ENCODE measurements around the gene AFG1L.

Gene AFG1L

DNA sequence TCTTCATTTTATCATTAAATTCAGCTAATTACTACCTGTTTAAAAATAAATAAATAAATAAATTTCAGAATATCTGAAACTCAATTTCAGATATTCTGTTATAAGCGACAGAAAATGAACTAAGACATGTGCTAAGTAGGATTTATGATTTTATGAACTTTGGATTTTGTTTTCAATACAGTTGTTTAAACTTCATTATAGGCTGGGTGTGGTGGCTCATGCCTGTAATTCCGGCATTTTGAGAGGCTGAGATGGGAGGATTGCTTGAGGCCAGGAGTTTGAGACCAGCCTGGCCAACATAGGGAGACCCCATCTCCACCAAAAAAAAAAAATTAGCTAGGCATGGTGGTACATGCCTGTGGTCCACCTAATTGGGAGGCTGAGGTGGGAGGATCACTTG is 36.0 kb downstream of the AFG1L start:
- Histone ChIP-seq H3K9me3 (ENCODE audit: control insufficient read depth, low read length) (no peaks in the 10 kb centered on the region), H3K9ac (ENCODE audit: low read length) (no peak overlapping the region), H3K36me3 (ENCODE audit: control insufficient read depth, insufficient read depth, low read length) (no peaks in the 10 kb centered on the region), H3K4me1 (ENCODE audit: control insufficient read depth, insufficient read depth, low read length) (no peaks in the 10 kb centered on the region), H3K4me3 (ENCODE audit: low read length) (no peak overlapping the region), H3K27me3 (ENCODE audit: control insufficient read depth, insufficient read depth, low read length) (no peaks in the 10 kb centered on the region)

DNA sequence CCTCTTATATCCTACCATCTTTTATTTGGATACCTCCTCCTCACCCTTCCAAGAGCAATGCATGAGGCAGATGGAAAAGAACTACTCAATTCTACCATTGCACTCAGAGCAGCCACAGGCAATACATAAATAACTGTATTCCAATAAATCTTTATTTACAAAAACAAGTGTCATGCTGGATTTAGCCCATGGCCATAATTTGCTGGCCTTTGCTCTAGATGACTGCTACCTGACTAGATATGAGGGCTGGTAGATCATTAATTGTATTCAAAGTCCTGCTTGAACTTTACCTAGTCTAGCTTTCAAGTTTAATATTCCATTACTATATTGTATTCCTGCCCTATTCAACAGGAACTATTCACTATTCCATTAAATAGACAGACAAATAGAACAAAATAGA is 37.1 kb downstream of the AFG1L start:
- Histone ChIP-seq H3K9me3 (ENCODE audit: control insufficient read depth, low read length) (no peaks in the 10 kb centered on the region), H3K27me3 (ENCODE audit: control insufficient read depth, insufficient read depth, low read length) (no peaks in the 10 kb centered on the region), H3K4me3 (ENCODE audit: low read length) (no peak overlapping the region), H3K36me3 (ENCODE audit: control insufficient read depth, insufficient read depth, low read length) (no peaks in the 10 kb centered on the region), H3K9ac (ENCODE audit: low read length) (no peak overlapping the region), H3K4me1 (ENCODE audit: control insufficient read depth, insufficient read depth, low read length) (no peaks in the 10 kb centered on the region)

DNA sequence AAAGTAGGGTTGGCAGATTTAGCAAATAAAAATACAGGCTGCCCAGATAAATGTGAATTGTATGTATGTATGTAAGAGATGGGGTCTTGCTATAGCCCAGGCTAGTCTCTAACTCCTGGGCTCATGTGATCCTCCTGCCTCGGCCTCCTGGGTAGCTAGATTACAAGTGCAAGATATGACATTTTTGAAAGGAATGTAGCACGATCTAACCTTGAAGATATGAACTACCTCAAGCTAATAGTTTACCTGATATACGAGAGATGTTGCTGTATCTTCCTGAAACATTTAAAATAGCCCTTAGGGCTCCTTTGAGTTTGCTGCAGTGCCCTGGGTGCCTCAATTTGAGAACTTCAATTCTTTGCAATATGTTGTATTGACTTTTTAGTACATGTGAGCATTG is 42.1 kb downstream of the AFG1L start:
- H3K27me3 ChIP-seq (ENCODE audit: control insufficient read depth, insufficient read depth, low read length), result no peaks in the 10 kb centered on the region
- H3K4me1 ChIP-seq (ENCODE audit: control insufficient read depth, insufficient read depth, low read length), result no peaks in the 10 kb centered on the region
- H3K4me3 ChIP-seq (ENCODE audit: low read length), result no peak overlapping the region
- H3K9me3 ChIP-seq (ENCODE audit: control insufficient read depth, low read length), result no peaks in the 10 kb centered on the region
- no peaks in the 10 kb centered on the region for H3K36me3 ChIP-seq (ENCODE audit: control insufficient read depth, insufficient read depth, low read length)
- H3K9ac ChIP-seq (ENCODE audit: low read length), result no peak overlapping the region

DNA sequence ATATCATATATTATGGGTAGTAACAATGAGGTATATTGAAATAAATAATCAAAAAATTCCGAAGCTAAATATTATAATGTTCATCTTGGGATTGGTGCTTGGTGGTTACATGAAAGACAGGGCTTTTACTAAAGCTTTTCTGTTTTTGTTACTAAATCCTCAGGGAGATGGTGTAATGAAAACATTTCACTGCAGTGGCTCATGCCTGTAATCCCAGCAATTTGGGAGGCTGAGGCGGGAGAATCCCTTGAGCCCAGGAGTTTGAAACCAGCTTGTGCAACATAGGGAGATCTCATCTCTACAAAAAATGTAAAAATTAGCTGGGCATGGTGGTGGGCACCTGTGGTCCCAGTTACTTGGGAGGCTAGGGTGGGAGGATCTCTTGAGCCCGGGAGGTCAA is 42.9 kb downstream of the AFG1L start:
- Histone ChIP-seq H3K4me3 (ENCODE audit: low read length) (no peak overlapping the region), H3K9ac (ENCODE audit: low read length) (no peak overlapping the region), H3K9me3 (ENCODE audit: control insufficient read depth, low read length) (no peaks in the 10 kb centered on the region), H3K27me3 (ENCODE audit: control insufficient read depth, insufficient read depth, low read length) (no peaks in the 10 kb centered on the region), H3K36me3 (ENCODE audit: control insufficient read depth, insufficient read depth, low read length) (no peaks in the 10 kb centered on the region), H3K4me1 (ENCODE audit: control insufficient read depth, insufficient read depth, low read length) (no peaks in the 10 kb centered on the region)

DNA sequence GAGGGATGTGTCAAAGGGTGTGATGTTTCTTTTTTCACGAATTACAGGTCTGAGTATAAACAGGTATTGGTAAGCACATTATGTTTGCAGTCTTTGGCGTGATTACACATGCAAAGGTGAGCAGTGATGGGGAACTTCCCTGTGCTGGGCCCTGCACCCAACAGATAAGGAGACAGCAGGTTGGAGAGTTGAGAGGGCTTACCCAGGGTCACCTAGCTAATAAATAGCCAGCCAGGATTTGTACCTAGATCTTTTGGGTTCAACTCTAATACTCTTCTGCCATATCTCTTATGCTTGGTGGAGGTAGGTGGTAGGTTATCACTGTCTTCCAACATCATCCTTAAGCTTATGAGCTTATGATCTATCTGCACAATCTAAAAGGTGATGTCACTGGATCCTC is 46.5 kb downstream of the AFG1L start:
- Histone ChIP-seq H3K4me3 (ENCODE audit: low read length) (no peak overlapping the region), H3K9ac (ENCODE audit: low read length) (no peak overlapping the region), H3K27me3 (ENCODE audit: control insufficient read depth, insufficient read depth, low read length) (no peaks in the 10 kb centered on the region), H3K4me1 (ENCODE audit: control insufficient read depth, insufficient read depth, low read length) (no peaks in the 10 kb centered on the region), H3K36me3 (ENCODE audit: control insufficient read depth, insufficient read depth, low read length) (no peaks in the 10 kb centered on the region), H3K9me3 (ENCODE audit: control insufficient read depth, low read length) (no peaks in the 10 kb centered on the region)

DNA sequence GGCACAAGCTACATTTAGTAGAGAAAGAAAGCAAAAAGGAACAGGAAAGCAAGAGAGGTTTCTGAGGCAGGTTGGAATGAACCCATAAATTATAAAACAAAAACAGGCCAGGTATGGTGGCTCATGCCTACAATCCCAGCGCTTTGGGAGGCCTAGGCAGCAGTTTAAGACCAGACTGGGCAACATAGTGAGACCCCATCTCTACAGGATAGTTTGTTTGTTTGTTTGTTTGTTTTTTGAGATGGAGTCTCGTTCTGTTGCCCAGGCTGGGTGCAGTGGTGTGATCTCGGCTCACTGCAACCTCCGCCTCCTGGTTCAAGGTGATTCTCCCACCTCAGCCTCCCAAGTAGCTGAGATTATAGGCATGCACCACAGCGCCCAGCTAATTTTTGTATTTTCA is 49.0 kb downstream of the AFG1L start:
- Histone ChIP-seq H3K27me3 (ENCODE audit: control insufficient read depth, insufficient read depth, low read length) (no peaks in the 10 kb centered on the region), H3K36me3 (ENCODE audit: control insufficient read depth, insufficient read depth, low read length) (no peaks in the 10 kb centered on the region), H3K4me1 (ENCODE audit: control insufficient read depth, insufficient read depth, low read length) (no peaks in the 10 kb centered on the region), H3K9me3 (ENCODE audit: control insufficient read depth, low read length) (no peaks in the 10 kb centered on the region), H3K9ac (ENCODE audit: low read length) (no peak overlapping the region), H3K4me3 (ENCODE audit: low read length) (no peak overlapping the region)

DNA sequence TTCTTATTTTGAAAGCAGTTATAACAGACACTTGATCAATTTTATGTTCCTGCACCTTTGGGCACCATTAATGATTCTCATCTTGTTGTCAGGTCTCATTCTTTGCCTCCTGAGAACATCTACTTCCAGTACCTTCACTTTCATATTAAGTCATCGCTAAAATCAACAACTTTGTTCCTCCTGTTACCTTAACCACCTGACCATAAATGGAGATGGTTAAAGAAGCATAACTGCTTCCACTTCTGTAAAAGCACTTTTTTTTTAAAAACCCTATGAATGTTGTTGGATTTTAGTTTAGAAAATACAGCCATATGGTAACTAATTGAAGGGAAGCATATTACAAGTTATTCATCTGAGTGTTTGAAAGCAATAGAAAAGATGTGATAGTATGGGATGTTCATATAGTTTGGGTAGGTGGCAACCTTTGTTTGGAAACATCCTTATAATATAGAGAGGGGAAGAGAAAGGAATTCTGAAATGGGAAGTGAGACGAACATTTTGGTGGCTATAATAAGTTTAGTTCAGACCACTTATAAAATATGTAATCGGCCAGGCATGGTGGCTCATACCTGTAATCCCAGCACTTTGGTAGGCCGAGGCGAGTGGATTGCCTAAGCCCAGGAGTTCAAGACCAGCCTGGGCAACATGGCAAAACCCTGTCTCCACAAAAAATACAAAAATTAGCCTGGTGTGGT is 53.9 kb downstream of the AFG1L start:
- Histone ChIP-seq H3K4me1 (ENCODE audit: control insufficient read depth, insufficient read depth, low read length) (peaks cover 8% of the 10 kb centered on the region), H3K9ac (ENCODE audit: low read length) (no peak overlapping the region), H3K9me3 (ENCODE audit: control insufficient read depth, low read length) (no peaks in the 10 kb centered on the region), H3K27me3 (ENCODE audit: control insufficient read depth, insufficient read depth, low read length) (no peaks in the 10 kb centered on the region), H3K36me3 (ENCODE audit: control insufficient read depth, insufficient read depth, low read length) (no peaks in the 10 kb centered on the region), H3K4me3 (ENCODE audit: low read length) (no peak overlapping the region)

DNA sequence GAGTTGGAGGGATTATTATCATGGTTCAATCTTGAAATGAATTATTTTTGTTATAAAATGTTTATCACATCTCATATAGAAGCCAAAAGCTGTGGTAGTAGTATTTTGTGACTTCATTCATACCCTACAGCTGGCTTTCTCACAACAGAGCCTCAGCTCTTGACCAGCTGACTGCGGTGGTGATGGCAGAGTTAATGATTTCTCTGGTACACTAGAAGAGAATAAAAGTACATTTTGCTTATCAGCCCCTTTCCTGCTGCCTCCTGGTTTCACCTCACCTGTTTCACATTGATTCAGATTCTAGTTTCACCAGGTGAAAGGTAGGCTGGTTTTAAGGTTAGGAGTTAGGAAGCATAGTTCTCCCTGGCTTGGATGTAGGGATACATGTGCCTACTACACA is 55.7 kb downstream of the AFG1L start:
- H3K4me3 ChIP-seq (ENCODE audit: low read length), result no peak overlapping the region
- H3K36me3 ChIP-seq (ENCODE audit: control insufficient read depth, insufficient read depth, low read length), result no peaks in the 10 kb centered on the region
- no peaks in the 10 kb centered on the region for H3K9me3 ChIP-seq (ENCODE audit: control insufficient read depth, low read length)
- no peak overlapping the region for H3K9ac ChIP-seq (ENCODE audit: low read length)
- H3K4me1 ChIP-seq (ENCODE audit: control insufficient read depth, insufficient read depth, low read length), result peaks cover 8% of the 10 kb centered on the region
- H3K27me3 ChIP-seq (ENCODE audit: control insufficient read depth, insufficient read depth, low read length), result no peaks in the 10 kb centered on the region

DNA sequence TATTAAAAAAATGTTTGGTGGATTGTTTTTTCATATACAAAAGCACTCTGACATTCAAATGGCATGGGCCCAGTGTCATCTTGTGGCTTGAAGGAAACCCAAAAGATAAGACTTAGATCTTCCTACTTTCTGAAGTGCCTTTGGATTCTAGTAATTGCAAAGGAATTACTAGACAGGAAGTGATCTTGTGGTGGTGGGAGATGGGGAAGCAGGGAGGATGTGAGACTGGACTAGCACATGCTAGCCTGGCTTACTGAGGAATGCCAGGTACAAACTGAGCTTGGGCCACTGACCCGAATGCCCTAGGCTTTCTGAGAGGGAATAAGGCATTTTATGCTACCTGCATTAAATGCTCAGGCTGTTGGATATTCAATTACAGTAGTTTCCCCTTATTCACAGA is 59.0 kb downstream of the AFG1L start:
- Histone ChIP-seq H3K9ac (ENCODE audit: low read length) (no peak overlapping the region), H3K4me1 (ENCODE audit: control insufficient read depth, insufficient read depth, low read length) (peaks cover 8% of the 10 kb centered on the region), H3K4me3 (ENCODE audit: low read length) (no peak overlapping the region), H3K9me3 (ENCODE audit: control insufficient read depth, low read length) (no peaks in the 10 kb centered on the region), H3K36me3 (ENCODE audit: control insufficient read depth, insufficient read depth, low read length) (no peaks in the 10 kb centered on the region), H3K27me3 (ENCODE audit: control insufficient read depth, insufficient read depth, low read length) (no peaks in the 10 kb centered on the region)

DNA sequence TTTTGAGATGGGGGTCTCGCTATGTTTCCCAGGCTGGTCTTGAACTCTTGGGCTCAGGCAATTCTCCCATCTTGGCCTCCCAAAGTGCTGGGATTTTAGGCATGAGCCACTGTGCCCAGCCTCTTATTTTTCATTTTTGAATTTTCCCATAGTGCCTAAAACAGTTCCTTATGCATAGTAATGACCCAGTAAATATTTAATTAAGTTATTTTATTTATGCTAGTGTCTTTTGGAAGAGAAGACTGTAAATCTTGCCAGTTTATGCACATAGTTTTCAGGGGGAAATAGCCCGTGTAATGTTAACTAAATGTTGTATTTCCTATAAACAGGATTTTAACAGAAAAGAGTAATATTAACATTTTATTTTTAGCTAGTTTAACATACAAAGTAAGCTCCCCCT is 60.3 kb downstream of the AFG1L start:
- peaks cover 8% of the 10 kb centered on the region for H3K4me1 ChIP-seq (ENCODE audit: control insufficient read depth, insufficient read depth, low read length)
- H3K9ac ChIP-seq (ENCODE audit: low read length), result no peak overlapping the region
- no peaks in the 10 kb centered on the region for H3K9me3 ChIP-seq (ENCODE audit: control insufficient read depth, low read length)
- no peaks in the 10 kb centered on the region for H3K27me3 ChIP-seq (ENCODE audit: control insufficient read depth, insufficient read depth, low read length)
- no peak overlapping the region for H3K4me3 ChIP-seq (ENCODE audit: low read length)
- H3K36me3 ChIP-seq (ENCODE audit: control insufficient read depth, insufficient read depth, low read length), result no peaks in the 10 kb centered on the region

DNA sequence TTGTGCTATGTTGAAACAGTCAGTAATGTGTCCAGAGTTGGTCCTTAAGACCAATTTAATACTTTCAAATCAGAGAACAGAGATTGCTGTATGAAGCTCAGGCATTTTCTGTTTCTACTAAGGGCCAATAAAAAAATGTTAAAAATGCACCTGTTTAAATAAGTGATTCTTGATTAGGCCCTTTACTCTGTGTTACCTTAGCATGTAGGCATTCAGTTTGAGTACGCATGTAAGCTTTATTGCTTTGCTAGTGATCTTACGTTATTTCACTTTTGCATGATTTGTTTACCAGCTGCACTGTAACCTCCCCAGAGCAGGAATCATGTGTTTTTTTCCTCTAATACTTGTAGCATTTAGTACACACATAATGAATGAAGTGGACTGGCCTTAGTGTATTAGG is 61.0 kb downstream of the AFG1L start:
- H3K4me3 ChIP-seq (ENCODE audit: low read length), result no peak overlapping the region
- H3K4me1 ChIP-seq (ENCODE audit: control insufficient read depth, insufficient read depth, low read length), result peaks cover 2% of the 10 kb centered on the region
- H3K36me3 ChIP-seq (ENCODE audit: control insufficient read depth, insufficient read depth, low read length), result no peaks in the 10 kb centered on the region
- H3K9me3 ChIP-seq (ENCODE audit: control insufficient read depth, low read length), result no peaks in the 10 kb centered on the region
- H3K27me3 ChIP-seq (ENCODE audit: control insufficient read depth, insufficient read depth, low read length), result no peaks in the 10 kb centered on the region
- no peak overlapping the region for H3K9ac ChIP-seq (ENCODE audit: low read length)

DNA sequence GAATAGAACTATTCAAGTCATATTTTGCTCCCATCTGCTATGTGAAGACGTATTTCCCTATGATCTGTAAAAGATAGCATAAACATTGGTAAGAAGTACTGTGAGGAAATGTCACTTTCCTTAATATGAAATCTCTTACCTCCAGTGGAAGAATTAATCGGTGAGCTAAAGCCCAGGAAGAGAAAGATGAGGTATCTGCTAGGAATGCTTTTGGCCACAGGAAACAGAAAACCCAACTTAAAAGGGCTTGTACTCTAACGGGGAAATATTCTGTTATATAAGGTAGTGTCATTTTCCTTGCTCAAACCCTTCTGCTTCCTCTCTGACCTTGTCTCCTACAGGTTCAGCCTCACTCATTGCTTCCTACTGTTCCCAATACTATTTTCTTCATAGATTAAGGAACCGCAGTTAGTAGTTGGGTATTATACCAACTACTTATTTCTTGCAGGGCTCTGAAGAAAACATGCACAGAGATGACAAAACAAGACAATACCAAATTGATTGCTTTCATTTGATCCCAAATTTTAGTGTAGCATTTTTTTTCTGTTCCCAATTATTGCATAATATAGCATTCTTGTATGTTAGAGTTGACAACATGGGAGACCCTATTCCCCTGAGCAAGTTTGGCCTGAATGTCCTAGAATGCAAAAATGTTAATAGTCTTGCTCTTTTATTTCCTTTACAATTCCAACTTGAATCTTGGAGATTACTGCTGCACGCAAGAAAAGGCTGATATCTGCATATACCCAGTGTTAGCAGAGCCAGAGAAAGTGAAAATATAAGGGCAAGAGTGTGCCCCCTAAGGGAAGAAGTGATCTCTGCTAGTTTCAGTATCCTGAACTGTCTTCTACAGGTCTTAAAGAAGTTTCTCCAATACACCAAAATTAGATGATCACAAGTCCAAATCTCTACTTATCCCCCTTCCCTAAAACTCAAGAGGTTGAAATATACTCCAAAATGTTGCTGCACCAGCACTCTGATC is 65.3 kb downstream of the AFG1L start:
- Histone ChIP-seq H3K9ac (ENCODE audit: low read length) (no peak overlapping the region), H3K4me1 (ENCODE audit: control insufficient read depth, insufficient read depth, low read length) (no peaks in the 10 kb centered on the region), H3K9me3 (ENCODE audit: control insufficient read depth, low read length) (no peaks in the 10 kb centered on the region), H3K4me3 (ENCODE audit: low read length) (no peak overlapping the region), H3K27me3 (ENCODE audit: control insufficient read depth, insufficient read depth, low read length) (no peaks in the 10 kb centered on the region), H3K36me3 (ENCODE audit: control insufficient read depth, insufficient read depth, low read length) (no peaks in the 10 kb centered on the region)

Measured in mucosa of stomach (tissue), 1 donor.